Prostate gland (tissue), 2 donors: ENCODE results near the gene CORO7.

ENCODE experiments used
- POLR2AphosphoS5 ChIP-seq: sonication (generic); formaldehyde crosslinking; IDR thresholded peaks from one replicate; pipeline ENCODE4 v1.6.1; 2017; ENCODE audit warnings: antibody characterized with exemption
- TF ChIP-seq, protein P1 (sequence below), 4 experiments: fragments of 200-600 bp in 2 of 4; fragments of 450-650 bp in 2 of 4; sonication (generic) in 2 of 4; IDR thresholded peaks; 1 replicate in 3 of 4; 2 replicates in 1 of 4; pipeline ENCODE4 v1.5.1; 2016 to 2019; ENCODE audit warnings: antibody characterized with exemption in 4 of 4, mild to moderate bottlenecking in 2 of 4, moderate library complexity in 2 of 4

DNA sequence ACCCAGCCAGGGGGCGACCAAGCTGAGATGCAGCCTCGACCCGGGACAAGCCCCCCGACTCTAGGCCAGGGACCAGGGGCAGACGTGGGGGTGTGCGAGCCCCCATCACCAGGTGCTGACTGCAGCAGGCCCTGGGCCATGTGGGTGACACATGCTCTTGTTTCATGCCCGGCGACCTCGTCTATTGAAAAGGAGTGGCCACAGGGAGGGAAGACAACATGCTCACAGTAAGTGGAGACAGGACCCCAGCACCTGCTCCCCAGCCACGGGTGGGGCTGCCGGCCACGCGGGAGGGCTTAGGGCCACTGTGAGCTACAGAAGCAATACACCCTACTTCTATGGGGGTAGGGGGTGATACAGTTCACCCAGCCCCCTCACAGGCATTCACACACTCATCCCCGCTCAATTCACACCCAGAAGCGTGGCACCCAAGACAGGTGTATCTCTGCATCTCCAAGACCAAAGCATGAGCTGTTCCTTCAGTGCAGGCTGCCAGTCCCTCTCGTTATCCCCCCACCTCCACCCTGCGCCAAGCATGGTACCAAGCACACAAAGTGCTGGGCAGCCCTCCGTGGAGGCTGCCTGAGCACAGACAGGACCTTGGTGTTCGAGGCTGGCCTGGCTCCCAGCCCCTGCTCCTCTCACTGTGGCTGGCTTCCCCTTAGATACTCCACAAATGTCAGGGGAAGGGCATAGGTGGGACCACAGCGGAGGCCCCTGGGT lies 31.2 kb downstream of the CORO7 start:
- no peak for TF ChIP-seq POLR2AphosphoS5
- TF ChIP-seq, protein P1, sequence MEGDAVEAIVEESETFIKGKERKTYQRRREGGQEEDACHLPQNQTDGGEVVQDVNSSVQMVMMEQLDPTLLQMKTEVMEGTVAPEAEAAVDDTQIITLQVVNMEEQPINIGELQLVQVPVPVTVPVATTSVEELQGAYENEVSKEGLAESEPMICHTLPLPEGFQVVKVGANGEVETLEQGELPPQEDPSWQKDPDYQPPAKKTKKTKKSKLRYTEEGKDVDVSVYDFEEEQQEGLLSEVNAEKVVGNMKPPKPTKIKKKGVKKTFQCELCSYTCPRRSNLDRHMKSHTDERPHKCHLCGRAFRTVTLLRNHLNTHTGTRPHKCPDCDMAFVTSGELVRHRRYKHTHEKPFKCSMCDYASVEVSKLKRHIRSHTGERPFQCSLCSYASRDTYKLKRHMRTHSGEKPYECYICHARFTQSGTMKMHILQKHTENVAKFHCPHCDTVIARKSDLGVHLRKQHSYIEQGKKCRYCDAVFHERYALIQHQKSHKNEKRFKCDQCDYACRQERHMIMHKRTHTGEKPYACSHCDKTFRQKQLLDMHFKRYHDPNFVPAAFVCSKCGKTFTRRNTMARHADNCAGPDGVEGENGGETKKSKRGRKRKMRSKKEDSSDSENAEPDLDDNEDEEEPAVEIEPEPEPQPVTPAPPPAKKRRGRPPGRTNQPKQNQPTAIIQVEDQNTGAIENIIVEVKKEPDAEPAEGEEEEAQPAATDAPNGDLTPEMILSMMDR (IDR thresholded peaks at IDR 0.05), result no peak
